GM23338 (cell line): Measurements from ENCODE around the gene SUPT6H. TPM values are rescaled to one million over a fixed set of nuclear protein-coding genes. Genes with fewer than 3 reads are reported as not detected.

Experiments
- ATAC-seq: fragments of 200-7000 bp; cut with Tn5 transposase; 3 replicates; pipeline ENCODE4 v1.9.1; 2020
- DNase-seq: peaks from one replicate; pipeline ENCODE4 v3.0.0-alpha.2; 2015; ENCODE audit warnings: low spot score
- H2AFZ ChIP-seq: fragments of 200-600 bp; sonication (generic); 2 replicates; pipeline ENCODE4 v1.8.0; 2016; ENCODE audit warnings: antibody characterized with exemption, mild to moderate bottlenecking, moderate library complexity
- H3F3A ChIP-seq: fragments of 200-600 bp; sonication (generic); replicated peaks from 2 replicates; pipeline ENCODE4 v1.8.0; 2017; ENCODE audit warnings: antibody characterized with exemption, mixed run types, low read depth
- H3K27ac ChIP-seq: fragments of 200-600 bp; sonication (generic); 2 replicates; pipeline ENCODE4 v1.6.1; 2016; ENCODE audit warnings: low read depth
- H3K27me3 ChIP-seq: fragments of 200-600 bp; sonication (generic); 2 replicates; pipeline ENCODE4 v1.8.0; 2016; ENCODE audit warnings: mild to moderate bottlenecking, mixed run types, moderate library complexity; ENCODE audit not compliant: insufficient read depth
- H3K36me3 ChIP-seq: fragments of 200-600 bp; sonication (generic); 2 replicates; pipeline ENCODE4 v1.8.0; 2016; ENCODE audit warnings: mild to moderate bottlenecking; ENCODE audit not compliant: insufficient read depth
- H3K4me1 ChIP-seq: fragments of 200-600 bp; sonication (generic); 2 replicates; pipeline ENCODE4 v1.8.0; 2016; ENCODE audit warnings: mild to moderate bottlenecking, moderate library complexity; ENCODE audit not compliant: insufficient read depth
- H3K4me2 ChIP-seq: fragments of 200-600 bp; sonication (generic); 2 replicates; pipeline ENCODE4 v1.7.1; 2017; ENCODE audit warnings: mixed run types
- H3K4me3 ChIP-seq: fragments of 200-600 bp; sonication (generic); 2 replicates; pipeline ENCODE4 v1.6.1; 2016; ENCODE audit warnings: mixed run types
- H3K79me2 ChIP-seq: fragments of 200-600 bp; sonication (generic); replicated peaks from 2 replicates; pipeline ENCODE4 v1.8.0; 2017; ENCODE audit warnings: mild to moderate bottlenecking; ENCODE audit not compliant: insufficient read depth
- H3K9me2 ChIP-seq: fragments of 200-600 bp; sonication (generic); 2 replicates; pipeline ENCODE4 v1.8.0; 2017; ENCODE audit not compliant: insufficient read depth
- H4K20me1 ChIP-seq: fragments of 200-600 bp; sonication (generic); replicated peaks from 2 replicates; pipeline ENCODE4 v1.8.0; 2017; ENCODE audit warnings: mild to moderate bottlenecking; ENCODE audit not compliant: insufficient read depth
- H3K27ac Mint-ChIP-seq: 2 replicates; pipeline ENCODE4 v1.8.0; 2020; ENCODE audit warnings: inconsistent platforms, mild to moderate bottlenecking, moderate library complexity, mixed read lengths
- H3K27me3 Mint-ChIP-seq: 3 replicates; pipeline ENCODE4 v1.8.0; 2022; ENCODE audit warnings: low read depth, mild to moderate bottlenecking, moderate library complexity, mixed read lengths, inconsistent platforms; ENCODE audit not compliant: insufficient read depth, poor library complexity
- H3K36me3 Mint-ChIP-seq: 3 replicates; pipeline ENCODE4 v1.8.0; 2021; ENCODE audit warnings: low read depth, mild to moderate bottlenecking, inconsistent platforms, moderate library complexity, mixed read lengths
- H3K4me1 Mint-ChIP-seq: 3 replicates; pipeline ENCODE4 v1.8.0; 2020; ENCODE audit warnings: mild to moderate bottlenecking, inconsistent platforms, mixed read lengths
- H3K4me3 Mint-ChIP-seq: 3 replicates; pipeline ENCODE4 v1.8.0; 2021; ENCODE audit warnings: moderate library complexity, mild to moderate bottlenecking, inconsistent platforms, mixed read lengths
- H3K9me3 Mint-ChIP-seq: 3 replicates; pipeline ENCODE4 v1.8.0; 2020; ENCODE audit warnings: moderate library complexity, mild to moderate bottlenecking, inconsistent platforms, mixed read lengths
- CREB1 ChIP-seq: fragments of 250-450 bp; sonication (Bioruptor Pico); IDR thresholded peaks from 2 replicates; pipeline ENCODE4 v1.5.0; 2020; ENCODE audit warnings: low read depth, mild to moderate bottlenecking, moderate library complexity
- NANOG ChIP-seq: IDR thresholded peaks from 2 replicates; pipeline ENCODE4 v1.6.1; 2016; ENCODE audit warnings: antibody characterized with exemption, borderline replicate concordance
- POLR2AphosphoS5 ChIP-seq: IDR thresholded peaks from 2 replicates; pipeline ENCODE4 v1.6.1; 2016; ENCODE audit warnings: antibody characterized with exemption, low read depth
- ZNF114 ChIP-seq: fragments of 250-450 bp; sonication (Bioruptor Pico); IDR thresholded peaks from 2 replicates; pipeline ENCODE4 v1.5.0; 2020; ENCODE audit warnings: mild to moderate bottlenecking, moderate library complexity
- polyA plus RNA-seq: library from polyadenylated mRNA; unstranded; fragments of >200 nt; fragmentation: Nextera tagmentation; extraction: Ambion mirVana; gene quantifications from 2 replicates; pipeline ENCODE4 v1.2.1, GENCODE V29; 2016
- total RNA-seq: library from RNA; depleted of rRNA; stranded (reverse); fragments of >200 nt; shearing (Covaris generic); gene quantifications from 2 replicates; pipeline ENCODE4 v1.2.3, GENCODE V29; 2014
- TF ChIP-seq, protein P1 (sequence below), 2 experiments: fragments of 200-600 bp in 1 of 2; sonication (generic) in 1 of 2; conservative IDR thresholded peaks; 2 replicates each; pipeline versions ENCODE4 v1.5.1 to v1.6.1; 2016 to 2017; ENCODE audit warnings: antibody characterized with exemption in 2 of 2, low read depth in 2 of 2, mild to moderate bottlenecking in 2 of 2, moderate library complexity in 1 of 2
- TF ChIP-seq, protein P2 (sequence below): IDR thresholded peaks from one replicate; pipeline ENCODE4 v1.6.1; 2018; ENCODE audit warnings: antibody characterized with exemption; ENCODE audit not compliant: unreplicated experiment

The SUPT6H gene
- total and polyA plus RNA-seq, 2 experiments from 2014 or later = 17.8 to 70.7 TPM

DNA sequence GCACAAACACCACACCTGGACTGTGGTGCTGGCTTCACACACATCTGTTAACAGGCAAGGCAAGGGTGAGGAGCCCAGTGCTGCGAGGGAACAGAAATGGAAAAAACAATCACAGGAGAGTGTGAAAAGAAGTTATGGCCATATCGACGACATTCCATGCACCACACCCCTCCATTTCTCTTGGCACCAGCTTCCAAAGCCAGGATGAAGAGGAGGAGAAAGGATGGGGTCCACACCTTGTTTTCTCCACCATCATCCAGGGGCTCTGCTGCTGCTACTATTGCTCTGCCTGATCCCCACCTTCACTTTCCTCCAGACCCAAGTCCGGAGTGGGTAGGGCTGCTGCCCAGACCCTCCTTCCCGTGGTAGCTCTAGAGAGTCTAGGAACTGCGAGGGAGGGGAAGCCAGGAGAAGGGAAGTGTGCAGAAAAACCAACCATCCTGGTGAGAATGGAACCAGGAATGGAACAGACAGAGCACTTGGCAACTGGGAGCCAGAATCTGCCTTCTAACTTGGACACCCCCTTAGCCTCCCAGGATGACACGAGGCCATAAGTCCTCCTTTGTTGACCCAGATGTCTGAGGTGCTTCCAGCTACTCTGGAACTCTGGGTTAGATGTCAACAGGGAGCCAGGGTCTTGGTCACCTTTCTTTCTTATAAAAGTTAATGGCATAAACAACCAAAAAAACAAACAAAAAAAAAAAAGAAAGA, 50.9 kb downstream of the SUPT6H start (continued):
- TF ChIP-seq, protein P1, sequence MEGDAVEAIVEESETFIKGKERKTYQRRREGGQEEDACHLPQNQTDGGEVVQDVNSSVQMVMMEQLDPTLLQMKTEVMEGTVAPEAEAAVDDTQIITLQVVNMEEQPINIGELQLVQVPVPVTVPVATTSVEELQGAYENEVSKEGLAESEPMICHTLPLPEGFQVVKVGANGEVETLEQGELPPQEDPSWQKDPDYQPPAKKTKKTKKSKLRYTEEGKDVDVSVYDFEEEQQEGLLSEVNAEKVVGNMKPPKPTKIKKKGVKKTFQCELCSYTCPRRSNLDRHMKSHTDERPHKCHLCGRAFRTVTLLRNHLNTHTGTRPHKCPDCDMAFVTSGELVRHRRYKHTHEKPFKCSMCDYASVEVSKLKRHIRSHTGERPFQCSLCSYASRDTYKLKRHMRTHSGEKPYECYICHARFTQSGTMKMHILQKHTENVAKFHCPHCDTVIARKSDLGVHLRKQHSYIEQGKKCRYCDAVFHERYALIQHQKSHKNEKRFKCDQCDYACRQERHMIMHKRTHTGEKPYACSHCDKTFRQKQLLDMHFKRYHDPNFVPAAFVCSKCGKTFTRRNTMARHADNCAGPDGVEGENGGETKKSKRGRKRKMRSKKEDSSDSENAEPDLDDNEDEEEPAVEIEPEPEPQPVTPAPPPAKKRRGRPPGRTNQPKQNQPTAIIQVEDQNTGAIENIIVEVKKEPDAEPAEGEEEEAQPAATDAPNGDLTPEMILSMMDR (conservative IDR thresholded peaks at IDR 0.05; ENCODE audit: low read depth in 2 of 2) = no peak
- TF ChIP-seq POLR2AphosphoS5 = no peak
- no peak for TF ChIP-seq CREB1
- TF ChIP-seq ZNF114 = no peak
- TF ChIP-seq, protein P2, sequence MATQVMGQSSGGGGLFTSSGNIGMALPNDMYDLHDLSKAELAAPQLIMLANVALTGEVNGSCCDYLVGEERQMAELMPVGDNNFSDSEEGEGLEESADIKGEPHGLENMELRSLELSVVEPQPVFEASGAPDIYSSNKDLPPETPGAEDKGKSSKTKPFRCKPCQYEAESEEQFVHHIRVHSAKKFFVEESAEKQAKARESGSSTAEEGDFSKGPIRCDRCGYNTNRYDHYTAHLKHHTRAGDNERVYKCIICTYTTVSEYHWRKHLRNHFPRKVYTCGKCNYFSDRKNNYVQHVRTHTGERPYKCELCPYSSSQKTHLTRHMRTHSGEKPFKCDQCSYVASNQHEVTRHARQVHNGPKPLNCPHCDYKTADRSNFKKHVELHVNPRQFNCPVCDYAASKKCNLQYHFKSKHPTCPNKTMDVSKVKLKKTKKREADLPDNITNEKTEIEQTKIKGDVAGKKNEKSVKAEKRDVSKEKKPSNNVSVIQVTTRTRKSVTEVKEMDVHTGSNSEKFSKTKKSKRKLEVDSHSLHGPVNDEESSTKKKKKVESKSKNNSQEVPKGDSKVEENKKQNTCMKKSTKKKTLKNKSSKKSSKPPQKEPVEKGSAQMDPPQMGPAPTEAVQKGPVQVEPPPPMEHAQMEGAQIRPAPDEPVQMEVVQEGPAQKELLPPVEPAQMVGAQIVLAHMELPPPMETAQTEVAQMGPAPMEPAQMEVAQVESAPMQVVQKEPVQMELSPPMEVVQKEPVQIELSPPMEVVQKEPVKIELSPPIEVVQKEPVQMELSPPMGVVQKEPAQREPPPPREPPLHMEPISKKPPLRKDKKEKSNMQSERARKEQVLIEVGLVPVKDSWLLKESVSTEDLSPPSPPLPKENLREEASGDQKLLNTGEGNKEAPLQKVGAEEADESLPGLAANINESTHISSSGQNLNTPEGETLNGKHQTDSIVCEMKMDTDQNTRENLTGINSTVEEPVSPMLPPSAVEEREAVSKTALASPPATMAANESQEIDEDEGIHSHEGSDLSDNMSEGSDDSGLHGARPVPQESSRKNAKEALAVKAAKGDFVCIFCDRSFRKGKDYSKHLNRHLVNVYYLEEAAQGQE = no peak

DNA sequence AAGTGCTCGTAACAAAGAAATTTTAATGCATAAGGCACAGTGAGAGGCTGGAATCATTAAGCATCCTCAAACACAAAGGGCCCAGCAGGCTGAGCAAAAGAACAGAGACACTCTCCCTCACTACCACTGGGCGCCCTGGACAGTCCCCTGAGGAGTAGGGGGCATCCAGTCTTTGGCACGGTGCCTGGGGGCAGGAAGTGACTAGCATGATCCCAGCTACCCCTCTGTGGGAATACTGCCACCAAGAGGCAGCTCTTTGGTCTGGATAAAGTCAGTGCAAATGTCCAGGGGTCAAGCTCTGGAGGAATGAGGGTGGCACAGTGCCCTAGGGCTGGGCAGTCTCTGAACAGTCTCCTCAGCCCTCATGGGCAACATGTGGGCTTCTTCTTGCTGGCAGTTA, 52.3 kb downstream of the SUPT6H start:
- Histone ChIP-seq H3K79me2 (peaks cover 35% of the 10 kb centered on the region), H3F3A (peaks cover 48% of the 10 kb centered on the region), H3K27ac (no peak overlapping the region), H3K27me3 (no peaks in the 10 kb centered on the region), H3K9me2 (no peaks in the 10 kb centered on the region), H3K36me3 (peaks cover 13% of the 10 kb centered on the region; the same call in 1 of the 2 replicates), H3K4me3 (no peak overlapping the region), H3K4me1 (peaks cover 24% of the 10 kb centered on the region), H4K20me1 (peaks cover 3% of the 10 kb centered on the region; the same call in 1 of the 2 replicates), H2AFZ (no peak overlapping the region), H3K4me2 (no peak overlapping the region)
- H3K9me3 Mint-ChIP-seq = no peaks in the 10 kb centered on the region
- H3K27ac Mint-ChIP-seq = no peak overlapping the region
- no peak for TF ChIP-seq NANOG
- TF ChIP-seq, protein P1 (conservative IDR thresholded peaks at IDR 0.05; ENCODE audit: low read depth in 2 of 2) = peak in 1 of 2 experiments; percentile 33; a peak in 2 of 4 replicates
- peak overlapping the region; percentile 48; the same call in 1 of the 3 replicates for H3K4me3 Mint-ChIP-seq
- H3K27me3 Mint-ChIP-seq = peaks cover 26% of the 10 kb centered on the region
- peaks cover 34% of the 10 kb centered on the region for H3K4me1 Mint-ChIP-seq
- no peak for ATAC-seq
- DNase-seq = no peak
- H3K36me3 Mint-ChIP-seq = peaks cover 45% of the 10 kb centered on the region
